ENCODE results near the gene ADPRM.
"Not testable (repeated sequence)": the region's sequence is repeated elsewhere in the genome, so short reads cannot be mapped to it uniquely, and the experiment has no call there.

ADPRM gene

DNA sequence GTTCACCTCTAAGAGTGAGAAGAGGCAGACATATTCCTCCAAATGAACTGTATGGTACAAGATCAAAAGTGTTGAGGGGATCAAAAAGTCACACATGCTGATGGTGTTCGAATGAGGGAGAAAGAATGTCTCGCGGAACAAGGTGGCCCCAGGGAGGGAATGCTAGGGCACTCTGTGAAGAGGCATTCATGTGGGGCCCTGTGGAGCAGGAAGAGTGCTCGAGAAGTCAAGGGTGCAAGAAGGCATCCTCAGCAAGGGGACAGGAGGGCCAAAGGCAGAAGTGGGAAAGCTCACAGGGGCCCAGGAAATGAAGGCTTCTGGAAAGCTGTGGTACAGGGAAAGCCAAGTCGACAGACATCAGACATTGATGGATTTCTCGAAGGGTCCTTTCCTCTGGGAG, 34.2 kb upstream of the ADPRM start:
- WGBS (ENCODE audit: insufficient coverage, insufficient read length) = no CpG with 5 or more reads among the region's 6 CpGs

GRCh38 chr17:10664571-10664970, 32.8 kb upstream of the ADPRM start:
- H3K27ac ChIP-seq (ENCODE audit: low read length) = no peak overlapping the region
- no peaks in the 10 kb centered on the region for H3K36me3 ChIP-seq (ENCODE audit: control insufficient read depth, insufficient read depth, low read length)
- no peaks in the 10 kb centered on the region for H3K9me3 ChIP-seq (ENCODE audit: control insufficient read depth, insufficient read depth, low read length)
- no peak for DNase-seq (ENCODE audit: low read depth, low spot score)
- H3K27me3 ChIP-seq (ENCODE audit: control insufficient read depth, insufficient read depth, low read length) = no peaks in the 10 kb centered on the region
- no peak overlapping the region for H3K4me3 ChIP-seq (ENCODE audit: low read length)
- H3K4me1 ChIP-seq (ENCODE audit: control insufficient read depth, insufficient read depth, low read length) = no peaks in the 10 kb centered on the region
- no CpG with 5 or more reads among the region's 9 CpGs for whole genome bisulfite sequencing (ENCODE audit: insufficient coverage, insufficient read length)

More for the DNA sequence above, 34.2 kb upstream of the ADPRM start:
- Histone ChIP-seq H3K27ac (ENCODE audit: low read length) (no peak overlapping the region), H3K4me3 (ENCODE audit: low read length) (no peak overlapping the region), H3K4me1 (ENCODE audit: control insufficient read depth, insufficient read depth, low read length) (no peaks in the 10 kb centered on the region), H3K36me3 (ENCODE audit: control insufficient read depth, insufficient read depth, low read length) (no peaks in the 10 kb centered on the region), H3K9me3 (ENCODE audit: control insufficient read depth, insufficient read depth, low read length) (no peaks in the 10 kb centered on the region), H3K27me3 (ENCODE audit: control insufficient read depth, insufficient read depth, low read length) (no peaks in the 10 kb centered on the region)
- DNase-seq (ENCODE audit: low read depth, low spot score) = no peak

DNA sequence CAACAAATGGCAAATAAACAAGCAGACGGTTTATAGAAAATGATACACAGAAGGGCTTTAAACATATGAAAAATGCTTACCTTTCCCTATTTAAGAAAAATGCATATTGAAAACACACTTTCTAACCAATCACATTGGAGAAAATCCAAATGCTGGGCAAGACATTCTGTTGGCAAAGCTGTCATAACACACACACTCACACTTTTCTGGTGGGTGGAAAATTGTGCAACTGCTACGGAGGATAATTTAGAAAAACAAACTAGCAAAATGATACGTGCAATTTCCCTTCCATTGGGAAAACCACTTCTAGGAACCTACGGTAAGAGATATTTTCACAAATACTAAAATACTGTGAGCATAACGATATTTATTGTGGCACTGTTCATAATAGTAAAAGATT, 30.5 kb upstream of the ADPRM start:
- no CpG with 5 or more reads among the region's 5 CpGs for WGBS (ENCODE audit: insufficient coverage, insufficient read length)
- no peaks in the 10 kb centered on the region for H3K4me1 ChIP-seq (ENCODE audit: control insufficient read depth, insufficient read depth, low read length)

GRCh38 chr17:10668775-10669174, 28.6 kb upstream of the ADPRM start:
- no peak overlapping the region for H3K4me3 ChIP-seq (ENCODE audit: low read length)
- DNase-seq (ENCODE audit: low read depth, low spot score) = no peak
- no CpG with 5 or more reads among the region's 1 CpG for WGBS (ENCODE audit: insufficient coverage, insufficient read length)
- no peaks in the 10 kb centered on the region for H3K27me3 ChIP-seq (ENCODE audit: control insufficient read depth, insufficient read depth, low read length)
- no peaks in the 10 kb centered on the region for H3K4me1 ChIP-seq (ENCODE audit: control insufficient read depth, insufficient read depth, low read length)
- H3K36me3 ChIP-seq (ENCODE audit: control insufficient read depth, insufficient read depth, low read length) = no peaks in the 10 kb centered on the region
- H3K9me3 ChIP-seq (ENCODE audit: control insufficient read depth, insufficient read depth, low read length) = no peaks in the 10 kb centered on the region
- no peak overlapping the region for H3K27ac ChIP-seq (ENCODE audit: low read length)

More for the DNA sequence above, 30.5 kb upstream of the ADPRM start:
- Histone ChIP-seq H3K27me3 (ENCODE audit: control insufficient read depth, insufficient read depth, low read length) (no peaks in the 10 kb centered on the region), H3K27ac (ENCODE audit: low read length) (no peak overlapping the region), H3K9me3 (ENCODE audit: control insufficient read depth, insufficient read depth, low read length) (no peaks in the 10 kb centered on the region), H3K4me3 (ENCODE audit: low read length) (no peak overlapping the region), H3K36me3 (ENCODE audit: control insufficient read depth, insufficient read depth, low read length) (no peaks in the 10 kb centered on the region)
- DNase-seq (ENCODE audit: low read depth, low spot score) = no peak

DNA sequence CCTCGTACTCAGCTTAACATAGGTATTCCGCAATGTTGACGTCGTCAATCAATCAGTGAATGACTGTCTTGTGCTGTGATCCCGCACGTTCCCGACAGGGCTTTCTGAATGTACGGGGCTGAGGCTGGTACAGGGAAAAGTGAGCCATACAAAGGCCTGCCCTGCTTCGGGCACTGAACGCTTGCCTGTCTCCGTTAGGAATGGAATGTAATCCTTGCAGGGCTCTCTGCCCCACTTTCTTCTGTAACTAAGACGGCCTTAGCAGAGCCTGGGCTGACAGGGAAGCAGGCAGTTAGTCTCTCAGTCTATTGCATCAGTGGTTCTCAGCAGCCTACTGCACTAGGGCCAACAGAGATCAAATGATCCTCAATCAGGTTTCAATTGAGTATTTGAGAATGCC, 24.1 kb upstream of the ADPRM start:
- no peaks in the 10 kb centered on the region for H3K9me3 ChIP-seq (ENCODE audit: control insufficient read depth, insufficient read depth, low read length)
- H3K36me3 ChIP-seq (ENCODE audit: control insufficient read depth, insufficient read depth, low read length) = no peaks in the 10 kb centered on the region; the same call in 1 of the 2 replicates
- WGBS (ENCODE audit: insufficient coverage, insufficient read length) = no CpG with 5 or more reads among the region's 12 CpGs
- H3K4me3 ChIP-seq (ENCODE audit: low read length) = no peak overlapping the region
- H3K27ac ChIP-seq (ENCODE audit: low read length) = no peak overlapping the region
- H3K27me3 ChIP-seq (ENCODE audit: control insufficient read depth, insufficient read depth, low read length) = no peaks in the 10 kb centered on the region
- DNase-seq (ENCODE audit: low read depth, low spot score) = no peak
- H3K4me1 ChIP-seq (ENCODE audit: control insufficient read depth, insufficient read depth, low read length) = no peaks in the 10 kb centered on the region

GRCh38 chr17:10674704-10675103, 22.7 kb upstream of the ADPRM start:
- Histone ChIP-seq H3K9me3 (ENCODE audit: control insufficient read depth, insufficient read depth, low read length) (no peaks in the 10 kb centered on the region), H3K27me3 (ENCODE audit: control insufficient read depth, insufficient read depth, low read length) (no peaks in the 10 kb centered on the region)
- no CpG with 5 or more reads among the region's 4 CpGs for WGBS (ENCODE audit: insufficient coverage, insufficient read length)

GRCh38 chr17:10681866-10682446, 15.4 kb upstream of the ADPRM start:
- H3K27ac ChIP-seq (ENCODE audit: low read length) = no peak overlapping the region
- no peaks in the 10 kb centered on the region for H3K9me3 ChIP-seq (ENCODE audit: control insufficient read depth, insufficient read depth, low read length)
- H3K27me3 ChIP-seq (ENCODE audit: control insufficient read depth, insufficient read depth, low read length) = no peaks in the 10 kb centered on the region
- H3K4me1 ChIP-seq (ENCODE audit: control insufficient read depth, insufficient read depth, low read length) = no peaks in the 10 kb centered on the region
- no peak overlapping the region for H3K4me3 ChIP-seq (ENCODE audit: low read length)
- WGBS (ENCODE audit: insufficient coverage, insufficient read length) = no CpG with 5 or more reads among the region's 7 CpGs
- no peak for DNase-seq (ENCODE audit: low read depth, low spot score)
- peaks cover 4% of the 10 kb centered on the region; the same call in 1 of the 2 replicates for H3K36me3 ChIP-seq (ENCODE audit: control insufficient read depth, insufficient read depth, low read length)

More at GRCh38 chr17:10674704-10675103, 22.7 kb upstream of the ADPRM start:
- Histone ChIP-seq H3K4me3 (ENCODE audit: low read length) (no peak overlapping the region), H3K27ac (ENCODE audit: low read length) (no peak overlapping the region), H3K4me1 (ENCODE audit: control insufficient read depth, insufficient read depth, low read length) (no peaks in the 10 kb centered on the region), H3K36me3 (ENCODE audit: control insufficient read depth, insufficient read depth, low read length) (no peaks in the 10 kb centered on the region; the same call in 1 of the 2 replicates)
- no peak for DNase-seq (ENCODE audit: low read depth, low spot score)

DNA sequence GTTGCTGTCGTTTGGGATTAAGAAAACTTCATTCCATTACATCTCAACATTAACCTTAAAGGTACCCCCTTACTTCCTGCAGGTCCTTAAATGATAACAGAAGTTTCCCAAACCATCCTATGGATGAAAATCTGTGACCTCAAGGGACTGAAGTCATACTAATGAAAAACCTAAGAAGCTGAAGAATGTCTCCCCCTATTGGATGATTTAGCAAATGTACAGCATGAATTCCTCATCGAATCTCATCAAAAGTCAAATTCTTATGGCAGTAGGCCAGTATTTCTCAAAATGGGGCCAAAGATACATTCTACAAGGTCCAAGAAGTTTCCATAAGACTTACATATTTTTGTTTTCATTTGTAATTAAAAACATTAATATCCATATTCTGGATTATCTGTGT, 13.5 kb upstream of the ADPRM start:
- no peak for DNase-seq (ENCODE audit: low read depth, low spot score)
- Histone ChIP-seq H3K36me3 (ENCODE audit: control insufficient read depth, insufficient read depth, low read length) (peaks cover 4% of the 10 kb centered on the region; the same call in 1 of the 2 replicates), H3K4me1 (ENCODE audit: control insufficient read depth, insufficient read depth, low read length) (no peaks in the 10 kb centered on the region), H3K27ac (ENCODE audit: low read length) (no peak overlapping the region), H3K9me3 (ENCODE audit: control insufficient read depth, insufficient read depth, low read length) (no peaks in the 10 kb centered on the region), H3K27me3 (ENCODE audit: control insufficient read depth, insufficient read depth, low read length) (no peaks in the 10 kb centered on the region), H3K4me3 (ENCODE audit: low read length) (no peak overlapping the region)
- no CpG with 5 or more reads among the region's 2 CpGs for WGBS (ENCODE audit: insufficient coverage, insufficient read length)

- Histone ChIP-seq H3K36me3 (ENCODE audit: control insufficient read depth, insufficient read depth, low read length) (peaks cover 11% of the 10 kb centered on the region; the same call in 1 of the 2 replicates), H3K4me1 (ENCODE audit: control insufficient read depth, insufficient read depth, low read length) (no peaks in the 10 kb centered on the region), H3K27me3 (ENCODE audit: control insufficient read depth, insufficient read depth, low read length) (no peaks in the 10 kb centered on the region), H3K9me3 (ENCODE audit: control insufficient read depth, insufficient read depth, low read length) (no peaks in the 10 kb centered on the region), H3K27ac (ENCODE audit: low read length) (no peak overlapping the region), H3K4me3 (ENCODE audit: low read length) (no peak overlapping the region)
- no CpG with 5 or more reads among the region's 2 CpGs for WGBS (ENCODE audit: insufficient coverage, insufficient read length)
- no peak for DNase-seq (ENCODE audit: low read depth, low spot score)
Measured at GRCh38 chr17:10687499-10687898, 9.9 kb upstream of the ADPRM start.

DNA sequence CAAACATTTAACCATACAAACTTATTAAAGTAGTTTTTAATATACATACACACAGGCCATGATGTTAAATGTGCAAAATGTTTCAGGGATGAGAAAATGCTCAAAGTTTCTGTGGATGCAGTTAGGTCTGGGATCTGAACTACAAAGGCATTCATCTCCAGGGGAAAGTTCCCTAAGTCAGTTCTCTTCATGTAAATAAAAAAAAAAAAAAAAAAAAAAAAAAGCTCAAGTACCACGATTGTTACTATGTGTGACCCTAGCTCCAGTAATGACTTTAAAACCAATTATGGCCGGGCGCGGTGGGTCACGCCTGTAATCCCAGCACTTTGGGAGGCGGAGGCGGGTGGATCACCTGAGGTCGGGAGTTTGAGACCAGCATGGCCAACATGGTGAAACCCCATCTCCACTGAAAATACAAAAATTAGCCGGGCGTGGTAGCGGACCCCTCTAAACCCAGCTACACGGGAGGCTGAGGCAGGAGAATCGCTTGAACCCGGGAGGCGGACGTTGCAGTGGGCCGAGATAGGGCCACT, 1.5 kb upstream of the ADPRM start:
- no CpG with 5 or more reads among the region's 17 CpGs for WGBS (ENCODE audit: insufficient coverage, insufficient read length)
- H3K4me3 ChIP-seq (ENCODE audit: low read length); H3K9me3 ChIP-seq (ENCODE audit: control insufficient read depth, insufficient read depth, low read length); DNase-seq (ENCODE audit: low read depth, low spot score); H3K4me1 ChIP-seq (ENCODE audit: control insufficient read depth, insufficient read depth, low read length); H3K27me3 ChIP-seq (ENCODE audit: control insufficient read depth, insufficient read depth, low read length); H3K27ac ChIP-seq (ENCODE audit: low read length): not testable (repeated sequence)
- H3K36me3 ChIP-seq (ENCODE audit: control insufficient read depth, insufficient read depth, low read length) = peaks cover 12% of the 10 kb centered on the region; the same call in 1 of the 2 replicates
